HG03108 (cell line): ENCODE results near the gene NSDHL.

Source experiments
- ATAC-seq: cut with Tn5 transposase; IDR thresholded peaks from one replicate; pipeline ENCODE4 v1.9.1; 2021; ENCODE audit warnings: moderate library complexity; ENCODE audit not compliant: unreplicated experiment

NSDHL gene

GRCh38 chrX:152843852-152844251 lies 13.0 kb downstream of the NSDHL start:
- no peak for ATAC-seq

GRCh38 chrX:152844256-152844655 lies 13.4 kb downstream of the NSDHL start:
- no peak for ATAC-seq

DNA sequence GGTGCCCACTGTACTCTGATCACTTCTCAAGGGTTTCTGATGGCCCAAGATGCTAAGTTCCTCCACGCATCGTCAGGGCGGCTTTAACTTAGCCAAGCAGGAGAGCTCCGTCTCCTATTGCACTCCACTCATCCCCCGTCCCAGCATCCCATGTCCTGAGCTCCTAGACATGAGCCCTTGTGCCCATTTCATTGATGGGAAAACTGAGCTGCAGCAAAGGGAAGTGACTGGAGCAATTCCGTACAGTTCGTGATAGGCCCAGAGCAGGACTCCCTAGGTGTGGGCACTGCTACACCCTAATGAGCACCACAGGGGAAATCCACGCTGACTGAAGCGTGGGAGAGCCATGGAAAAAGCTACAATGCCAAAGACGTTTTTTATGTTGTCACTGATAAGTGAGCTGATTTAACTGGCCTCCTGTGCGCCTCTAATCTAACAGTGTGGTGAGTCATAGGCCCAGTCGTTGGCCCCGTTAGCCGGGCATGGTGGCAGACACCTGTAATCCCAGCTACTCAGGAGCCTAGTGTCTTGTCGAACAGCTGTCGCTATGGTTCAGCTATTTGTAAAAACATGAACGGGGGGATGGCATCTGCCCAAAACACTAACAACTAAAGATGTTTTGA lies 14.9 kb downstream of the NSDHL start:
- no peak for ATAC-seq

- ATAC-seq: no peak
Observed at GRCh38 chrX:152847281-152847680, 16.4 kb downstream of the NSDHL start.

DNA sequence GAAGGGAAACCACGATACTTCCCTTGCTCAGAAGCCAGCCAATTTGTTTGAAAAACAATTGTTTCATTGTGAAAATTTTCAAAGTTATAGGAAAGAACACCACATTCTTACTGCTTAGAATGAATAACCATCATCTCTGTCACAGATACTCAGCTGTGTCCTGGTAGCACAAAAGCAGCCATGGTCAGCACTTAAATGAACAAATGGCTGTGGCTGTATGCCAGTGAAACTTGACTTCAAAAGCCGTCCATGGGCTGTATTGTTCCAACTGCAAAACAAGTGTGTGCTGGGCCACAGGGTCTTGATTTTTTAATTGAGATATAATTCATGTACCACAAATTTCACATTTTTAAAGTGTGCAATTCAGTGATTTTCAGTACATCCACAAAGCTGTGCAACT lies 19.6 kb downstream of the NSDHL start:
- no peak for ATAC-seq

DNA sequence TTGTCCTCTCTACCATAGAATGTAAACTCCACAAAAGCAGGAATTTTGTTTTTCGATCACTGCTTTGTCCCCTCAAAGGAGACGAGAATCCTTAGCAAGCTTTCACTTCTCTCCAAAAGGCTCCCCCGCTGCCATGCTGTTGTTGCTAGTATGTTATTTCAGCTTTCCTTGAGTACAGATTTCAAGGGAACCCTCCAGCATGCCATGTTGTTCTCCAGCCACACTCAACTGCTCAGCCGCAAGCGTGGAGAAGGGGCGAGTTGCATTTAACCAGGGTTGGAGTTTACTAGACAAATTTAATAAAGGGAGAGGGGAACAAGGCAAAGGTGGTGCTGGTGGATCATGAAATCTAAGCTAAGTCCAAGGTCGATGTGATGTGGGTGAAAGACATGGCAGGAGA lies 23.1 kb downstream of the NSDHL start:
- no peak for ATAC-seq

- ATAC-seq: no peak
Observed at GRCh38 chrX:152861116-152861515, 30.3 kb downstream of the NSDHL start.

DNA sequence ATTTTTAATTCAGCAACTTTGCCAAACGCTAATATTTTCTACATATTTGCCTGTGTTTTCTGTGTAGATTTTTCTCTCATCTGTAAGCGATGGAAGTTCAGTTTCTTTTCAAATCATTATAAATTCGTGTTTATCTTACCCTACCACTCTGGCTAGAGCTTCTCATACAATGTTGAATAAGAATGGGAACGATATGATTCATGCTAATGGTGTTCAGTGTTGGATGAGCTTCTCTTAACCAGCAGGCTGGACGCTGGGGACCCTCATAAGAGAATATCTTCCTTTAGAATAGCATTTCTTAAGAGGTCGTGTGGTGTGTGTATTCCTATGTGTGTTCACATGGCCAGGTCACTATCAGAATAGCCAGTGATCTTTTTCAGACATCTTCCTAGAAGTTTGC lies 31.0 kb downstream of the NSDHL start:
- no peak for ATAC-seq

DNA sequence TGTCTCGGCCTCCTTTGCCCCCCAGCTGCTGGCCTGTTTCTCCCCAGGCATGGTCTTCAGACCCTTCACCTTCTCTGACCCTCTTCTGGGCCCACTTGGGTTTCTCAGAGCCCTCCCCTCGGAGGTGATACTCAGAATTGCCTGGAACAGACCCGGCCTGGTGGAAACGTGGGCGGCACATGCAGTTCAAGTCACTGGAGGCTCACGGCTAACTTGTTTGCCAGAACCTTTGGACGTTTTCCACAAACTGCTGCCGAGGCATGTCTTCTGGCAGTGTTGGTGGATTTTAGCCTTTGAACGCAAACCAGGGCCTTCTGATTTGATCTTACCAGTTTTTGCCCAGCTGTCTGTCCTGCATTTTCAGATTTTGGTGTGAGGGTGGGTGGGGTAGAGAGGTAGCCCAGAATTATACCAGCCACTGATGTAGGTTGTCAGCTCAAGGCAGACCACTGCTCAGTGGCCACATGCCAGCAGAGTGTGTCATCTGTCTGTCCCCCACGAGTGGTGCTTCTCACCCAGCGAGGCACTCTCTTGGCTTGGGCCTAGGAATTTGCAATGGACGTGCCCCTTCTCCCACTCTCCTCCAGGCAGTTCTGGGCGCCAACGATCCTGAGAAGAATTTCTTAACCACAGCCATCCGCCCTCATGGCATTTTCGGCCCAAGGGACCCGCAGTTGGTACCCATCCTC lies 34.5 kb downstream of the NSDHL start:
- ATAC-seq: no peak

DNA sequence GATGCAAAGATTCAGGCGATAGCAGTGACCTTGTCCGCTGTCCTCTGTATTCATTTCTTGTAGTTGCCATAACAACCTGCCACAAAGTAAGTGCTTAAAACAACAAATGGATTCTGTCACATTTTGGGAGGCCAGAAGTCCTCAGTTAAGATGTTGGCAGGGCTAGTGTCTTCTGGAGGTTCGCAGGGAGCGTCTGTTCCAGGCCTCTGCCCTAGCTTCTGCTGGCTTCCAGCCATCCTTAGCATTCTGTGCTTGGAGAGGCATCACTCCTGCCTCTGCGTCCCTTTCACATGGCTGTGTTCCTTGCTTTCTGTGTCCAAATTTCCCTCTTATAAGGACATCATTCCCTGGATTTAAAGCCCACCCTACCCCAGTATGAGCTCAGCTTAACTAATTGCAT lies 35.5 kb downstream of the NSDHL start:
- ATAC-seq: no peak

DNA sequence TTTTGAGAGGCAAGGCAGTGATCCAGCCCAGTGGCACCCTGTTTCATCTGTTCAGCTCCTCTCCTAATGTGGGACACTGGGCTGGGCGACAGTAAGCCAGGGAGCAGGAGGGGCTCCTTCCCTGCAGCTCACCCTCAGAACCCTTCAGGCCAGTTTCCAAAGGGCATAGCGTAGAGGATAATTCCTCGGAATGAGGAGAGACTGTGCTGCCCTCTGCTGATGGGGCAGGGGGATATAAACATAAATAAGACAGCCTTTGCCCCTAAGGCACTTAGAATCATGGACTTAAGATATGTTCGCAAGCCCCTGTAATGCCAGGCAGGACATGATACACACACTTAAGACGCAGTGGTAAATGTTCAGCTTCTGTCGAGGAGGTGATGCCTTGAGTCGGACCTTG lies 39.1 kb downstream of the NSDHL start:
- no peak for ATAC-seq

DNA sequence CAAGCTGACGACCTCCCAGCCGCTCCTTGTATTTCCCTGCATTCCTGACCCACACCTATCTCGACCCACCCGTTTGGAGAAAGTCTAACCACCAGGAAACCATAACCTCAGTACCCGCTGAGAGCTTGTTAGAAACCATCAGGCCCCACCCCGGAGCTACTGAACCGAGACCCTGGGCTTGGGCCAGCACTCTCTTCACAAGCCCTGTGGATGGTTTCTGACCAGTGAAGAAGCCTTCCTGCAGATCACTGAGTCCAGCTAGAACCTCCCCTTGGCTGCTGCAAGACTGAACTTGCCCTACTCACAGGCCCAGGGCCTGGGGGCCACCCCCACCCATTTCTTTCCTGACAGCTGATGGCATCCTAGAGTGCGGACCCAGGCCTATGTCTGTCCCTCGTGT lies 40.4 kb downstream of the NSDHL start:
- no peak for ATAC-seq

GRCh38 chrX:152872522-152872921 lies 41.7 kb downstream of the NSDHL start:
- ATAC-seq: no peak

DNA sequence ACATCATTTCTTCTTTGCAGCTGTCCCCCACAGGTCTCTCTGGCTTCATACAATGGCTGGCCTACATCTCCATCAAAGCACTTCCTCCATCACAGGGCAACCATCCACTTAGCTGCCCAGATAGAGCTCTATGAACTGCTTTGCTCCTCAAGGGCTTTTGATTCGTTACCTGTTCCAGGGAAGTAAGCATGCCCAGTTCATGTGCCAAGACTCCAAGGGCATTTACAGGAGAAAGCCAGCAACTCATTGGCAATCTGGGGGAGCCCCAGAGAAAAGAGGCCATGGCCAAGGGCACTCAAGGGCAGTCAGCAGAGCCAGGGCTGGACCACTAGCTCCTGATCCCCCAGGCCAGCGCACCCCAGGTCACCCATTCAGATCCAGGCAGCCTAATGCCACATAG lies 42.5 kb downstream of the NSDHL start:
- ATAC-seq: no peak

DNA sequence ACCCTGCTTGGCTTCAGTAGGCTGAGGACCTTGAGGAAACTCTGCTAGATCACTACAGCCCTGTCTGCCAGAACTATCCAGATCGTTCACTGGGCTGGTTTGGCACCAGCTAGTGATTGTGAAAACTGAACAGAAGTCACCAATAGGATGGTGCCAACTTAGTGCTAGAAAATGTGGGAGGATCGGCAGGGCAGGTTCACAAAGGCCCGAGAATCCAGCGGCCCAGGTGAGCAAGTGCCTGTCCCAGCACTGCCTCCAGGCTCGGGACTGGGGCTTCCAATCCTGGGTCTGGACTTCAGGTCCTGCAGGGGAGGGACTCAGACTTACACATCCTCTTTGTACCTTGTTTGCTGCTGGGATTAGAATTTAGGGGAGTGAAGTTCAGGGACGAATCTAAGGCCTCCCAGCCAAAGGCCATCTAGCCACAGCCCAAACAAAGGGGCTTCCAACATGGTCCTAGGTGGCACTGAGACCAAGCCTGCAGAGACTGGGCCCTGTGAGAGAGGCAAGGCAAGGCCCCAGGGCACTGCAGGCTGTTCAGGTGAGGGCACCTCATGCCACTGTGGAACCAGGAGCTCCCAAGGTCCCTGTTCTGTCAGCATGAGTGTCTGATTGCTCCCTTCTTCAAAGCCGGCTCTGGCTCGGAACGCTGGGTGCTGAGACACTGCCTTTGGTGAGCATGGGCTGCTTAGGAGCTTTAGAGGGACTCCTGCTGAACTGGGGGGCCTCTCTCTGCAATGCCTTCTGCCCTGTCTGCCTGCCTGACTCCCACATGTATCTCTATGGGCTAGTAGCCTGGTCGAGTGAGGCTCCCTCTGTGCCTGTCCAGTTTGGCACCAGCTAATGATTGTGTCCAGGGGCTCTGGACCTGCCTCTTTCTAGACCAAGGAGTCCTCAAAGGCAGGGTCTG lies 46.3 kb downstream of the NSDHL start:
- no peak for ATAC-seq

DNA sequence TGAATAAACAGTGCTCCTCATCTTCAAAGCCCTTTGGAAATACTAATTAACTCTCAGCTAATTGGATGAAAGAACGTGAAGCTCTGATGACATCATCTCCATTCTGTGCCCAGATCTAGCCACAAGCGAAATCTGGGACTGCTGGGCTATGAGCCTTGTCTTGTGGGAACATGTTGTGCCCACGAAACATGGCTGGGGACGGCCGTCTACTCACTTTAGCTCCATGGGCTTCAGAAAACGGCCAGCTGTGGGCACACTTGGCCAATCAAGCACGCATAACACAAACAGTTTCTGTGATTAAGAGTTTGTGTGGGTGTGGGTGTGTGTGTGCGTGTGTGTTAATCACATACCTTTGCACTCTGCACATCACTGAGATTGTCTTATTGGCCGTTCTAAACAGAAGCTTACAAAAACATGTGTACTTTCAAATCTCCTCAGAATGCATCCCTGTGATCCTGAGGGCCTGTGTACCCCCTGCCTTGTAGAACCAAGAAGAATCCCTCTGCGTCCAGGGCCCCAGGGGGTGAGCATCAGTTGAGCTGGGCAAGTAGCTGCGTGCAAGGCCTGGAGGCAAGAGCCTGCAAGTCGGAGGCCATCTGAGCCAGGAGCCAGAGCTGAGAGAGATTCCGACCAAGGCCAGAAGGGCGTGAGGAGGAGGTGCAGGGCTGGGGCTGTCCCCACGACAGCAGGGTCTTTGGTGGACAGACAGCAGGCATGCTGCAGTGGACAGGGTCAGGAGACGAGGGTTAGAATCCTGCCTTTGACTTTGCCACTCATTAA lies 48.3 kb downstream of the NSDHL start:
- no peak for ATAC-seq

GRCh38 chrX:152881289-152881688 lies 50.4 kb downstream of the NSDHL start:
- ATAC-seq: no peak

- ATAC-seq: no peak
Observed at GRCh38 chrX:152884171-152884570, 53.3 kb downstream of the NSDHL start.

GRCh38 chrX:152886716-152887115 lies 55.9 kb downstream of the NSDHL start:
- ATAC-seq: no peak

GRCh38 chrX:152892499-152892898 lies 61.6 kb downstream of the NSDHL start:
- no peak for ATAC-seq
